ENCODE results near the gene PTPRQ. TPM values are rescaled to one million over a fixed set of nuclear protein-coding genes. Genes with fewer than 3 reads are reported as not detected.

Gene PTPRQ
- total and polyA plus RNA-seq, 12 donors, result 0.04 to 1.9 (median 0.37) TPM; not detected in 1

GRCh38 chr12:80698847-80699542, 255.0 kb downstream of the PTPRQ start:
- Histone ChIP-seq H3K4me3 (no peak overlapping the region), H3K4me1 (peaks cover 0 to 10% (median 4%) of the 10 kb centered on the region in 9 donors), H3K27me3 (no peaks in the 10 kb centered on the region), H3K36me3 (no peaks in the 10 kb centered on the region), H3K27ac (no peak overlapping the region), H3K9me3 (no peaks in the 10 kb centered on the region)
- TF ChIP-seq CTCF (IDR thresholded peaks at IDR 0.05), result no peak
- no peak for ATAC-seq
- no peak for DNase-seq
- intact Hi-C loops (cut with DNase I), result no loop called here
- WGBS, 2 donors, result 81 to 82% methylated on average over 7 of the region's 7 CpGs

- no peak for TF ChIP-seq CTCF (IDR thresholded peaks at IDR 0.05)
- Histone ChIP-seq H3K4me3 (no peak overlapping the region), H3K27me3 (no peaks in the 10 kb centered on the region), H3K9me3 (no peaks in the 10 kb centered on the region), H3K4me1 (peaks cover 0 to 10% (median 4%) of the 10 kb centered on the region in 9 donors), H3K36me3 (no peaks in the 10 kb centered on the region), H3K27ac (no peak overlapping the region)
- DNase-seq (no peak), ATAC-seq (no peak)
- intact Hi-C loops (cut with DNase I), result no loop called here
- 81 to 87% methylated on average over 2 of the region's 2 CpGs for WGBS, 2 donors
These were observed 256.3 kb downstream of the PTPRQ start for GRCh38 chr12:80700327-80700726.

GRCh38 chr12:80701388-80701787, 257.4 kb downstream of the PTPRQ start:
- no peaks in the 10 kb centered on the region for H3K36me3 ChIP-seq
- intact Hi-C loops (cut with DNase I), result no loop called here
- H3K4me1 ChIP-seq, result peaks cover 0 to 10% (median 4%) of the 10 kb centered on the region in 9 donors
- no peaks in the 10 kb centered on the region for H3K27me3 ChIP-seq
- no peak overlapping the region for H3K4me3 ChIP-seq
- TF ChIP-seq CTCF (IDR thresholded peaks at IDR 0.05), result no peak
- DNase-seq, result no peak
- ATAC-seq, result no peak
- H3K27ac ChIP-seq, result no peak overlapping the region
- no peaks in the 10 kb centered on the region for H3K9me3 ChIP-seq
- 80 to 90% methylated on average over 2 of the region's 2 CpGs for WGBS, 2 donors

- Histone ChIP-seq H3K4me3 (peak overlapping the region in 3 of 10 donors; percentile 24 to 30 (median 27)), H3K27ac (peak overlapping the region in 5 of 10 donors; percentile 21 to 64 (median 54)), H3K36me3 (no peaks in the 10 kb centered on the region), H3K4me1 (peaks cover 0 to 10% (median 4%) of the 10 kb centered on the region in 9 donors), H3K9me3 (no peaks in the 10 kb centered on the region), H3K27me3 (peaks cover 0 to 9% (median 3%) of the 10 kb centered on the region in 7 donors)
- WGBS, 2 donors, result 44 to 48% methylated on average over 12 of the region's 12 CpGs
- DNase-seq (peak in 1 of 2 donors; percentile 10), ATAC-seq (peak in 7 of 8 donors; percentile 42 to 95 (median 61))
- intact Hi-C loops (cut with DNase I), result no loop called here
- TF ChIP-seq CTCF (IDR thresholded peaks at IDR 0.05), result no peak
These were observed 259.1 kb downstream of the PTPRQ start for GRCh38 chr12:80702889-80703805.
